NB4 (cell line): Measurements from ENCODE around the gene WDFY4.

Experiments used
- DNase-seq: peaks from one replicate; pipeline ENCODE4 v3.0.0; 2010; ENCODE audit warnings: low read depth
- H3K4me3 ChIP-seq: one replicate; pipeline ENCODE4 v1.5.1; 2011; ENCODE audit warnings: mild to moderate bottlenecking, low read depth, low read length, moderate library complexity
- MYC ChIP-seq: IDR thresholded peaks from 2 replicates; pipeline ENCODE4 v1.6.1; 2011; ENCODE audit warnings: low read depth, low read length
- POLR2A ChIP-seq: IDR thresholded peaks from 2 replicates; pipeline ENCODE4 v1.6.1; 2011; ENCODE audit warnings: mild to moderate bottlenecking; ENCODE audit not compliant: insufficient read length; ENCODE audit errors: extremely low read depth
- TF ChIP-seq, protein P1 (sequence below): IDR thresholded peaks from 2 replicates; pipeline ENCODE4 v1.6.1; 2011; ENCODE audit warnings: low read depth, low read length
- TF ChIP-seq, protein P2 (sequence below): IDR thresholded peaks from one replicate; pipeline ENCODE4 v1.5.1; 2012; ENCODE audit warnings: low read depth, low read length

The WDFY4 gene

GRCh38 chr10:48750019-48750418, 65.3 kb downstream of the WDFY4 start:
- no peak for DNase-seq
- H3K4me3 ChIP-seq: no peak overlapping the region
- TF ChIP-seq MYC (no peak), POLR2A (no peak)
- TF ChIP-seq, protein P1, sequence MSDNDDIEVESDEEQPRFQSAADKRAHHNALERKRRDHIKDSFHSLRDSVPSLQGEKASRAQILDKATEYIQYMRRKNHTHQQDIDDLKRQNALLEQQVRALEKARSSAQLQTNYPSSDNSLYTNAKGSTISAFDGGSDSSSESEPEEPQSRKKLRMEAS: no peak
- TF ChIP-seq, protein P2, sequence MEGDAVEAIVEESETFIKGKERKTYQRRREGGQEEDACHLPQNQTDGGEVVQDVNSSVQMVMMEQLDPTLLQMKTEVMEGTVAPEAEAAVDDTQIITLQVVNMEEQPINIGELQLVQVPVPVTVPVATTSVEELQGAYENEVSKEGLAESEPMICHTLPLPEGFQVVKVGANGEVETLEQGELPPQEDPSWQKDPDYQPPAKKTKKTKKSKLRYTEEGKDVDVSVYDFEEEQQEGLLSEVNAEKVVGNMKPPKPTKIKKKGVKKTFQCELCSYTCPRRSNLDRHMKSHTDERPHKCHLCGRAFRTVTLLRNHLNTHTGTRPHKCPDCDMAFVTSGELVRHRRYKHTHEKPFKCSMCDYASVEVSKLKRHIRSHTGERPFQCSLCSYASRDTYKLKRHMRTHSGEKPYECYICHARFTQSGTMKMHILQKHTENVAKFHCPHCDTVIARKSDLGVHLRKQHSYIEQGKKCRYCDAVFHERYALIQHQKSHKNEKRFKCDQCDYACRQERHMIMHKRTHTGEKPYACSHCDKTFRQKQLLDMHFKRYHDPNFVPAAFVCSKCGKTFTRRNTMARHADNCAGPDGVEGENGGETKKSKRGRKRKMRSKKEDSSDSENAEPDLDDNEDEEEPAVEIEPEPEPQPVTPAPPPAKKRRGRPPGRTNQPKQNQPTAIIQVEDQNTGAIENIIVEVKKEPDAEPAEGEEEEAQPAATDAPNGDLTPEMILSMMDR: no peak

- no peak overlapping the region for H3K4me3 ChIP-seq
- TF ChIP-seq POLR2A: no peak
- TF ChIP-seq, protein P2: no peak
- TF ChIP-seq, protein P1: no peak
- TF ChIP-seq MYC: no peak
- no peak for DNase-seq
These were observed 66.3 kb downstream of the WDFY4 start for GRCh38 chr10:48750991-48751390.

GRCh38 chr10:48751730-48752129, 67.1 kb downstream of the WDFY4 start:
- no peak overlapping the region for H3K4me3 ChIP-seq
- no peak for DNase-seq
- TF ChIP-seq, protein P1: no peak
- no peak for TF ChIP-seq MYC
- TF ChIP-seq, protein P2: no peak
- TF ChIP-seq POLR2A: no peak

- TF ChIP-seq, protein P2: no peak
- TF ChIP-seq MYC: no peak
- TF ChIP-seq, protein P1: no peak
- TF ChIP-seq POLR2A: no peak
- no peak overlapping the region for H3K4me3 ChIP-seq
- peak; percentile 43 for DNase-seq
These were observed 73.7 kb downstream of the WDFY4 start for GRCh38 chr10:48758411-48758810.

GRCh38 chr10:48759113-48759901, 74.6 kb downstream of the WDFY4 start:
- TF ChIP-seq, protein P2: no peak
- no peak for TF ChIP-seq MYC
- TF ChIP-seq, protein P1: no peak
- no peak for TF ChIP-seq POLR2A
- DNase-seq: peak; percentile 66

More at GRCh38 chr10:48759113-48759901, 74.6 kb downstream of the WDFY4 start:
- no peak overlapping the region for H3K4me3 ChIP-seq
